DOHH2 (cell line): ENCODE data around the gene DPYSL5.

Source experiments
- CTCF ChIP-seq: fragments of 200-600 bp; sonication (generic); IDR thresholded peaks from one replicate; pipeline ENCODE4 v1.5.1; 2014; ENCODE audit warnings: antibody characterized with exemption, mild to moderate bottlenecking, low read depth, low read length; ENCODE audit not compliant: poor library complexity, severe bottlenecking
- EZH2phosphoT487 ChIP-seq: fragments of 200-600 bp; sonication (generic); IDR thresholded peaks from 2 replicates; pipeline ENCODE4 v1.6.1; 2017; ENCODE audit warnings: borderline replicate concordance, mild to moderate bottlenecking, antibody characterized with exemption, low read length, moderate library complexity, mixed read lengths

DNA sequence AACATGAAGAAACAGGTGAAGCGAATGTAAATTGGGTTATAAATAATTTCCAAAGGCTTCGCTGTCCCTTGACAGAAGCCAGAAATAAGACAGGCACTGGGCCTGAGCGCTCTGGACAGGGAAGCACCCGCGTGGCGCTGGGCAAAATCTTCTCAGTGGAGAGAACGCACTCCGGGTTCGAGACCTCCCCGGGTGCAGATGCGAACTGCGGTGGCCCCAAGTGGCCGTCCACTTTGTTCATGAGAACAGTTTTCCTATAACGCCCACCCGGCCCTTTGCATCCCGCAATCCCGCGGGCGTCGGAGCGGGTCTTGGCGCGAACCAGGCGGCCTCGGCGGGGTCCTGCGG is 651 bp upstream of the DPYSL5 start:
- TF ChIP-seq CTCF = no peak
- TF ChIP-seq EZH2phosphoT487 = no peak
